Sigmoid colon (tissue), 7 donors: ENCODE results near the gene EFL1. TPM values are rescaled to one million over a fixed set of nuclear protein-coding genes. Genes with fewer than 3 reads are reported as not detected.

Experiments
- DNase-seq: peaks from one replicate; pipeline ENCODE4 v3.0.0-alpha.2; 2019
- H3K27ac ChIP-seq, 4 donors: fragments of 200-600 bp; sonication (generic); one replicate each; pipeline ENCODE4 v1.5.1; 2016 to 2019; ENCODE audit warnings: mild to moderate bottlenecking in 1 of 4
- H3K27me3 ChIP-seq, 3 donors: fragments of 200-600 bp; sonication (generic); one replicate each; pipeline ENCODE4 v1.5.1; 2019; ENCODE audit warnings: mild to moderate bottlenecking in 1 of 3
- H3K36me3 ChIP-seq, 4 donors: fragments of 200-600 bp; sonication (generic); one replicate each; pipeline ENCODE4 v1.5.1; 2016 to 2019
- H3K4me1 ChIP-seq, 4 donors: fragments of 200-600 bp; sonication (generic); one replicate each; pipeline ENCODE4 v1.5.1; 2017 to 2019
- H3K4me3 ChIP-seq, 4 donors: fragments of 200-600 bp; sonication (generic); one replicate each; pipeline ENCODE4 v1.5.1; 2017 to 2019; ENCODE audit warnings: mild to moderate bottlenecking in 2 of 4, moderate library complexity in 1 of 4
- H3K9me3 ChIP-seq, 4 donors: fragments of 200-600 bp in 3 of 4; sonication (generic) in 3 of 4; one replicate each; pipeline versions ENCODE4 v1.5.1 to v1.6.1; 2013 to 2019
- CTCF ChIP-seq, 4 experiments: fragments of 450-650 bp in 3 of 4; fragments of 200-600 bp in 1 of 4; IDR thresholded peaks; one replicate each; pipeline ENCODE4 v1.5.1; 2016 to 2019; ENCODE audit warnings: antibody characterized with exemption in 4 of 4, mild to moderate bottlenecking in 3 of 4, moderate library complexity in 2 of 4
- EP300 ChIP-seq, 4 donors: sonication (generic); formaldehyde crosslinking; IDR thresholded peaks; one replicate each; pipeline ENCODE4 v1.6.1; 2017; ENCODE audit warnings: antibody characterized with exemption in 4 of 4
- POLR2A ChIP-seq, 2 donors: fragments of 450-650 bp; IDR thresholded peaks; one replicate each; pipeline ENCODE4 v1.6.1; 2016; ENCODE audit warnings: antibody characterized with exemption in 2 of 2, mild to moderate bottlenecking in 2 of 2, moderate library complexity in 2 of 2
- POLR2AphosphoS5 ChIP-seq, 4 donors: sonication (generic); formaldehyde crosslinking; IDR thresholded peaks; one replicate each; pipeline ENCODE4 v1.6.1; 2017; ENCODE audit warnings: antibody characterized with exemption in 4 of 4
- WGBS, 2 donors: extraction: QIAGEN DNeasy Blood & Tissue Kit; methylation state at CpG; one replicate each; pipeline ENCODE4 v1.1.7; 2013; 5-methylcytosine and 5-hydroxymethylcytosine counted together
- intact Hi-C: fragments of 100-400 bp; cut with DNase I; formaldehyde crosslinking; loops from one replicate; pipeline ENCODE4 v1.15.1; 2023
- polyA plus RNA-seq, 3 donors: library from polyadenylated mRNA; stranded (reverse); fragments of 200-250 nt; gene quantifications; one replicate each; pipeline ENCODE4 v1.2.3, GENCODE V29; 2013
- total RNA-seq, 4 donors: library from RNA; depleted of rRNA; stranded (reverse); fragments of >200 nt; gene quantifications; one replicate each; pipeline ENCODE4 v1.1.0, GENCODE V29; 2016
- donor health status: healthy with polysubstance abuse.
- donor health status: Bipolar disorder and iron deficiency.
- donor health status: healthy.

EFL1 gene
- total and polyA plus RNA-seq, 7 donors = 10.8 to 15.7 (median 13.6) TPM

GRCh38 chr15:82103468-82103867, 159.1 kb downstream of the EFL1 start:
- H3K4me3 ChIP-seq = no peak overlapping the region
- TF ChIP-seq POLR2AphosphoS5 (IDR thresholded peaks at IDR 0.05) (no peak), CTCF (IDR thresholded peaks at IDR 0.05) (no peak), POLR2A (IDR thresholded peaks at IDR 0.05) (no peak), EP300 (IDR thresholded peaks at IDR 0.05) (no peak)
- no peaks in the 10 kb centered on the region for H3K4me1 ChIP-seq
- no peak overlapping the region for H3K27ac ChIP-seq
- WGBS, 2 donors = 77 to 84% methylated on average over 6 of the region's 6 CpGs
- H3K9me3 ChIP-seq = no peaks in the 10 kb centered on the region
- H3K27me3 ChIP-seq = no peaks in the 10 kb centered on the region
- no peak for DNase-seq
- H3K36me3 ChIP-seq = no peaks in the 10 kb centered on the region
- intact Hi-C loops = no loop called here

GRCh38 chr15:82100111-82100929, 162.2 kb downstream of the EFL1 start:
- no peak overlapping the region for H3K4me3 ChIP-seq
- WGBS, 2 donors = 66% methylated on average over 12 of the region's 12 CpGs
- intact Hi-C loops = no loop called here
- no peaks in the 10 kb centered on the region for H3K36me3 ChIP-seq
- no peaks in the 10 kb centered on the region for H3K4me1 ChIP-seq
- TF ChIP-seq EP300 (IDR thresholded peaks at IDR 0.05) (no peak), CTCF (IDR thresholded peaks at IDR 0.05) (no peak), POLR2AphosphoS5 (IDR thresholded peaks at IDR 0.05) (no peak), POLR2A (IDR thresholded peaks at IDR 0.05) (no peak)
- DNase-seq = no peak
- H3K27me3 ChIP-seq = no peaks in the 10 kb centered on the region
- no peak overlapping the region for H3K27ac ChIP-seq
- H3K9me3 ChIP-seq = no peaks in the 10 kb centered on the region

GRCh38 chr15:82098674-82099073, 163.9 kb downstream of the EFL1 start:
- WGBS, 2 donors = 91 to 94% methylated on average over 15 of the region's 15 CpGs
- Histone ChIP-seq H3K9me3 (no peaks in the 10 kb centered on the region), H3K36me3 (no peaks in the 10 kb centered on the region), H3K27me3 (no peaks in the 10 kb centered on the region), H3K4me3 (no peak overlapping the region), H3K27ac (no peak overlapping the region), H3K4me1 (no peaks in the 10 kb centered on the region)
- intact Hi-C loops = no loop called here
- no peak for DNase-seq
- TF ChIP-seq EP300 (IDR thresholded peaks at IDR 0.05) = no peak
- no peak for TF ChIP-seq POLR2A (IDR thresholded peaks at IDR 0.05)
- TF ChIP-seq POLR2AphosphoS5 (IDR thresholded peaks at IDR 0.05) = no peak
- no peak for TF ChIP-seq CTCF (IDR thresholded peaks at IDR 0.05)

GRCh38 chr15:82095803-82096202, 166.7 kb downstream of the EFL1 start:
- no peaks in the 10 kb centered on the region for H3K27me3 ChIP-seq
- no peaks in the 10 kb centered on the region for H3K9me3 ChIP-seq
- no peak for TF ChIP-seq POLR2AphosphoS5 (IDR thresholded peaks at IDR 0.05)
- no peak for TF ChIP-seq EP300 (IDR thresholded peaks at IDR 0.05)
- TF ChIP-seq CTCF (IDR thresholded peaks at IDR 0.05) = no peak
- TF ChIP-seq POLR2A (IDR thresholded peaks at IDR 0.05) = no peak
- H3K36me3 ChIP-seq = no peaks in the 10 kb centered on the region
- intact Hi-C loops = no loop called here
- no peak for DNase-seq
- H3K4me3 ChIP-seq = no peak overlapping the region
- no peaks in the 10 kb centered on the region for H3K4me1 ChIP-seq
- no peak overlapping the region for H3K27ac ChIP-seq
